Transverse colon (tissue), 4 donors: ENCODE measurements around the gene MB.

ENCODE experiments used
- EP300 ChIP-seq: sonication (generic); formaldehyde crosslinking; IDR thresholded peaks from one replicate; pipeline ENCODE4 v1.6.1; 2017; ENCODE audit warnings: antibody characterized with exemption, low read depth
- POLR2A ChIP-seq: fragments of 450-650 bp; IDR thresholded peaks from one replicate; pipeline ENCODE4 v1.6.1; 2016; ENCODE audit warnings: antibody characterized with exemption, mild to moderate bottlenecking, moderate library complexity
- POLR2AphosphoS5 ChIP-seq, 3 donors: sonication (generic); formaldehyde crosslinking; IDR thresholded peaks; one replicate each; pipeline ENCODE4 v1.6.1; 2016; ENCODE audit warnings: antibody characterized with exemption in 3 of 3
- TF ChIP-seq, protein P1 (sequence below), 5 experiments: fragments of 200-600 bp in 3 of 5; fragments of 450-650 bp in 2 of 5; sonication (generic) in 3 of 5; IDR thresholded peaks; 1 replicate in 2 of 5; 2 replicates in 3 of 5; pipeline ENCODE4 v1.5.1; 2016 to 2017; ENCODE audit warnings: antibody characterized with exemption in 5 of 5, inconsistent platforms in 3 of 5, mild to moderate bottlenecking in 2 of 5, moderate library complexity in 1 of 5

DNA sequence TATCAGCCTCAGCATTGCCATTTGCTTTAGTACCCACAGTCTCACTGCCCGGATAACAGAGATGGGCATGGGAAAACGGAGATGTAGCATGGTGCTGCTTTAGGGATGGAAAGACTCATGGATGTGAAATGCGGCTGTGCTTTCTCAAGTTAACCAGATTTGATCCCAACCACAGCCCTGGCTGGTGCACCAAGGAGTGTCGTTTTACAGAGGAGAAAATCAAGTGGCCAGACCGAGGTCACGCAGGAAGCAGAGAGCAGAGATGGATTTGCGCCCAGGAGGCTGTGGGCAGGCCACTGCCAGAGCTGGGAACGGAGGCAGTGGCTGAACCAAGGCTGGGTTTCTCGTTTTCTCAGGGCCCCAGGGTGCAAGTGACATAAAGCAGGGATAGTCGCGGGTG lies 9.0 kb downstream of the MB start:
- TF ChIP-seq, protein P1, sequence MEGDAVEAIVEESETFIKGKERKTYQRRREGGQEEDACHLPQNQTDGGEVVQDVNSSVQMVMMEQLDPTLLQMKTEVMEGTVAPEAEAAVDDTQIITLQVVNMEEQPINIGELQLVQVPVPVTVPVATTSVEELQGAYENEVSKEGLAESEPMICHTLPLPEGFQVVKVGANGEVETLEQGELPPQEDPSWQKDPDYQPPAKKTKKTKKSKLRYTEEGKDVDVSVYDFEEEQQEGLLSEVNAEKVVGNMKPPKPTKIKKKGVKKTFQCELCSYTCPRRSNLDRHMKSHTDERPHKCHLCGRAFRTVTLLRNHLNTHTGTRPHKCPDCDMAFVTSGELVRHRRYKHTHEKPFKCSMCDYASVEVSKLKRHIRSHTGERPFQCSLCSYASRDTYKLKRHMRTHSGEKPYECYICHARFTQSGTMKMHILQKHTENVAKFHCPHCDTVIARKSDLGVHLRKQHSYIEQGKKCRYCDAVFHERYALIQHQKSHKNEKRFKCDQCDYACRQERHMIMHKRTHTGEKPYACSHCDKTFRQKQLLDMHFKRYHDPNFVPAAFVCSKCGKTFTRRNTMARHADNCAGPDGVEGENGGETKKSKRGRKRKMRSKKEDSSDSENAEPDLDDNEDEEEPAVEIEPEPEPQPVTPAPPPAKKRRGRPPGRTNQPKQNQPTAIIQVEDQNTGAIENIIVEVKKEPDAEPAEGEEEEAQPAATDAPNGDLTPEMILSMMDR (IDR thresholded peaks at IDR 0.05): no peak
- TF ChIP-seq POLR2A (no peak), POLR2AphosphoS5 (IDR thresholded peaks at IDR 0.05) (no peak), EP300 (no peak)
